ENCODE data around the gene TFAP2E. TPM values are rescaled to one million over a fixed set of nuclear protein-coding genes. Genes with fewer than 3 reads are reported as not detected.

The TFAP2E gene
- 0.35 to 0.77 TPM (median 0.47 TPM) in 5 replicates for total RNA-seq (2022; extraction: Qiagen RNA extraction; ENCODE audit: low read depth)

GRCh38 chr1:35573198-35574124, at the start of gene TFAP2E:
Gene TFAP2E, plus strand, starts transcription at chr1:35573314. Its CDS starts 264 bp downstream, at chr1:35573578.

GRCh38 chr1:35557118-35557610, 15.9 kb upstream of the TFAP2E start, which contains the start of gene KIAA0319L:
Gene KIAA0319L, minus strand, starts transcription at chr1:35557403. Its CDS starts 2,912 bp downstream, at chr1:35554491.

GRCh38 chr1:35557611-35558373, 15.3 kb upstream of the TFAP2E start, which contains the start of gene NCDN:
Gene NCDN, plus strand, starts transcription at chr1:35557799. Its CDS starts 392 bp downstream, at chr1:35558191.

GRCh38 chr1:35641233-35641866, 68.2 kb downstream of the TFAP2E start, which contains the start of gene PSMB2:
Gene PSMB2, minus strand, starts transcription at chr1:35641526. Its CDS starts 94 bp downstream, at chr1:35641432.

Other genes with a start within 250 kb of the TFAP2E start
- gene KIAA0319L, start 15.9 kb upstream of the TFAP2E start, total RNA-seq (2022; extraction: Qiagen RNA extraction; ENCODE audit: low read depth): 14.1 to 16.9 TPM (median 16.0 TPM) in 5 replicates
- gene NCDN, start 15.5 kb upstream of the TFAP2E start, total RNA-seq (2022; extraction: Qiagen RNA extraction; ENCODE audit: low read depth): 14.5 to 18.6 TPM (median 16.6 TPM) in 5 replicates
- 80.4 to 107 TPM (median 106 TPM) in 5 replicates for gene PSMB2, start 68.2 kb downstream of the TFAP2E start, total RNA-seq (2022; extraction: Qiagen RNA extraction; ENCODE audit: low read depth)
- 12.4 to 15.2 TPM (median 13.3 TPM) in 5 replicates for gene C1orf216, start 145.6 kb downstream of the TFAP2E start, total RNA-seq (2022; extraction: Qiagen RNA extraction; ENCODE audit: low read depth)
- gene CLSPN, start 196.7 kb downstream of the TFAP2E start, total RNA-seq (2022; extraction: Qiagen RNA extraction; ENCODE audit: low read depth): 10.0 to 13.4 TPM (median 12.9 TPM) in 5 replicates
- 2.3 to 6.1 TPM (median 4.9 TPM) in 5 replicates for gene AGO4, start 234.7 kb downstream of the TFAP2E start, total RNA-seq (2022; extraction: Qiagen RNA extraction; ENCODE audit: low read depth)